SW 1271 (cell line): ENCODE results near the gene SELENBP1.

Experiments used
- DNase-seq, 2 experiments: peaks; one replicate each; lab custom pipeline; 2025; lab: John Stamatoyannopoulos, UW

The SELENBP1 gene

DNA sequence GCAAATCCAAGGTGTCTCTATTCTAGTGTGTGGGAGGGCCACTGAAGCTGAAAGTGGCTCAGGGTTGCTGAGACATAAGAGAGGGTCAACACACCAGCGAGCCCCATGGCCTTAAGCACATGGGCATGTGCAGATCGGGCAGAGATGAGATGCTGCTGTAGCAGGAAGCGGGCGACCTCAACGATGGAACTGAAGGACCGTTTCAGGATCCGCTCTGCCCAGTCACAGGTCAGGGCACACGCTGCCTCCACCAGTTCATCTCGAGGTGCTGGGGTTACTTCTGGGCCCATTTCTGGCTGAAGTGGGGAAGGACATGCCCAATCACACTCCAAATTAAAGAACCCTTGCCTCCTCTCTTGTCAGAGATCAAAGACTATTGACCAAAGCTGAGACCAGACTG, 28.9 kb downstream of the SELENBP1 start:
- DNase-seq, result no peak

GRCh38 chr1:151342569-151342968, 29.9 kb downstream of the SELENBP1 start:
- DNase-seq, result no peak

DNA sequence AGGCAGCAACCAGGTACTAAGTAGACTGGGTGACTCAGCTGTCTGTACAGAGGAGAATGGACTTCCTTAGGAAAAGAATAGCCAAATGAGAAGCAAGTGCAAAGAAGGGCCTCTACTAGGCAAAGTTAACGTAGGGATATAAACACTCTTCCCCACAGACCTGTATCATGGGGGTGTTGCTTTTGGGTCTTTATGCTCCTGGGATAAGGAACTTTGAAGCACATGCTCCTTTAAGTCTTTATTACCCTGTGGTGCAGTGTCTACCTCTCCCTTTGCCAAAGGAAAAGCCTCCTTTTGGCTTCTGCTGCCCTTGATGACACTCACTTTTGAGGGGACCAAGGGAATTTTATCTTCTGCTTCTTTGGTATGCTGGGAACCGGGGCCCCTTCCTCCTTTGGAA, 30.5 kb downstream of the SELENBP1 start:
- no peak for DNase-seq

GRCh38 chr1:151340870-151341754, 31.4 kb downstream of the SELENBP1 start:
- DNase-seq, result peak; percentile 35 to 79

- DNase-seq, result no peak
Observed at GRCh38 chr1:151336556-151336955, 35.9 kb downstream of the SELENBP1 start.

DNA sequence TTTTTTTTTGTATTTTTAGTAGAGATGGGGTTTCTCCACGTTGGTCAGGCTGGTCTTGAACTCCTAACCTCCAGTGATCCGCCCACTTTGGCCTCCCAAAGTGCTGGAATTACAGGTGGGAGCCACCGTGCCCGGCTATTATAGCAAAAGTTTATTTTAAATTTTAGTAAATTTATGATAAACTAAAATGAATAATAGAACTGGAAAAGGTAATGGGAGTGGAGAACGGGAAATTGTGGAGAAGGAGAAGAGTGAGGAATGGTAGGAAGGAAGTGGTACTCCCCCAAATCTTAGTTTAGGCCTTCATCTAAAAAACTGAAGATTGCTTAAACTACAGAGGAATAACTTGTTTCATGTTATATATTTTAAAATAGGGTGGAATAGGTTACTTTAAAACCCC, 37.7 kb downstream of the SELENBP1 start:
- DNase-seq, result no peak

- no peak for DNase-seq
Observed at GRCh38 chr1:151327903-151328674, 44.4 kb downstream of the SELENBP1 start.

GRCh38 chr1:151327223-151327902, 45.1 kb downstream of the SELENBP1 start, which contains the start of gene PI4KB:
PI4KB (minus strand) TSS chr1:151327416; CDS start chr1:151316481, 10,935 bp downstream.
- DNase-seq, result peak; percentile 80 to 93

GRCh38 chr1:151326619-151327222, 45.8 kb downstream of the SELENBP1 start:
- peak in 1 of 2 experiments; percentile 27 for DNase-seq

- no peak for DNase-seq
Observed at GRCh38 chr1:151325646-151326429, 46.7 kb downstream of the SELENBP1 start.

DNA sequence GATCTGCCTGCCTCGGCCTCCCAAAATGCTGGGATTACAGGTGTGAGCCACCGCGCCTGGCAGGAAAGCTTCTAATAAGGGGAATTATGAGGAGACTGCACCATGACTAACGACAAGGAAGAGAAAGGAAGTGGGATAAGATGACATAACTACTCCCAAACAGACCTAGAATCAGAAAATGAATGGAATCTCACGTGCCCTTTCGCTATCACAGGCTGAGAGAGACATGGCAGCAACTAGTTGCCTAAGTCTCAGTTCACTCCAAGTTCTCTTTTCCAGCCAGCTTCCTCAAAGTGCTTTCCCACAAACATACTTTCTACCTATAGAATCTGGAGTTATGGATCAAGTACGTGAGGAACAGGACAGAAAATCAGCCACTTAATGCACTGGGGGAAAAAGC, 47.3 kb downstream of the SELENBP1 start:
- no peak for DNase-seq

DNA sequence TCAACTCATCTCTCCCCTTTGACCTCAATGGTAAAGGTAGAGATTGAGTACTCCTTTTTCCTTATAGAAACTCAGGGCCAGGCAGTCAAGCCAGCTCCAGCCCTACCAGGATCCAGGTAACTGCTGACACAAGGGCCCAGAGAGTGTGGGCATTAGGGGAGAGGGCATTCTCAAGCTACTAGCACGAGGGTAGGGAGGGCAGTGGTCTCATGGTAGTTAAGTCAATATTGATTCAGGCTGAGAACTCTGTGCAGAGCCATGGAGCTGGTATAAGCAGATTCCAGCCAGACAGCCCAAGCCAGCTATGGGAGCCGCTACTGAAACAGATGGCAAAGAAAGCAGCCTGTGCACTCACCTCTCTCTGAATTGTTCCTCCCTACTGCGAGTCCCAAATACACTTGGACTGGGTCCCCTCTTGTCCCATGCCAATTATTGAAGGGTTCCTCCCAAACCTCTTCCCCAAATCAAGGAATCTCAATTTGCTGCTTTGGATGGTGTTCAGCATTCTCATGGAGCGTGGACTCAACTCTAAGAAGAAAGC, 48.0 kb downstream of the SELENBP1 start:
- DNase-seq, result no peak

GRCh38 chr1:151318975-151319374, 53.5 kb downstream of the SELENBP1 start:
- no peak for DNase-seq

GRCh38 chr1:151315565-151316235, 56.8 kb downstream of the SELENBP1 start:
- no peak for DNase-seq
